DND-41 (cell line): ENCODE data around the gene PACS2.

Source experiments
- CTCF ChIP-seq: IDR thresholded peaks from 2 replicates; pipeline ENCODE4 v1.5.1; 2012; ENCODE audit warnings: borderline replicate concordance, low read length, moderate library complexity, mild to moderate bottlenecking; ENCODE audit not compliant: poor library complexity, severe bottlenecking; ENCODE audit errors: extremely low read depth
- EZH2 ChIP-seq: IDR thresholded peaks from 3 replicates; pipeline ENCODE4 v1.6.1; 2012; ENCODE audit warnings: borderline replicate concordance, low read depth, mild to moderate bottlenecking, moderate library complexity, low read length, inconsistent platforms; ENCODE audit not compliant: severe bottlenecking

DNA sequence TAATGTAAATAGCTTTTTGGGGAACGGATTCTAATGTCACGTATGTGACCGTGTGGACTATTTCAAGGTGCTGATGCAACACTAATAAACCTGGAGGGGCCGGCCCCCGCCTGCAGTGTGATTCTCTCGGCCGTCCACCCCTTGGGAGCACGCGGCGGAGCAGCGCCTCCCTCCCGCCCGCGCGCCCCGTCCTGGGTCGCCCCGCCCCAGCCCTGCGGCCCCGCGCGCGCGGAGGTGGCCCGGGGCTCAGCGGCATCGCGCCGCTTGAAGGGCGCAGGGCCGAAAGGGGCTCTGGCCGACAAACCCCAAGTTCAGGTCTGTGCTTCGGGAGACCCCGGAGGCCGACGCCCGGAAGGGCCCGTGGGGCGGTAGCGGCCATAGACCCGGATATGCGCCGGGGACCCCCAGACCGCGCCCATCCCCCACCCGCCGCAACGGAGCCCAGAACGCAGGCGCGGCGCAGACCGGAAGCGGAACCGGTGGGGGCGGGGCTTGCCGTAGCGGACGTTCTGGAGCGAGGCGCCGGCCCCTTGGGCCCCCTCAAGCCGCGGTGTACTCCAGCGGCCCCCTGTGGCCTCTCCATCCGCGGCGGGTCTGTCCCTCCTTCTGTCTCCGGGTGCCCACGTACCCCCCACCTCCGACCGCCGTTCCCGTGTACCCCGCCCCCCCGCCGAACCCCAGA is 83.6 kb downstream of the PACS2 start, which contains the start of gene TEX22:
- peak; percentile 31 for TF ChIP-seq CTCF
- no peak for TF ChIP-seq EZH2
